GM10266 (cell line): ENCODE measurements around the gene HMCES.

Experiments used
- DNase-seq: peaks from one replicate; pipeline ENCODE4 v3.0.0; 2012; ENCODE audit errors: extremely low spot score
- TF ChIP-seq, protein P1 (sequence below): IDR thresholded peaks from 2 replicates; pipeline ENCODE4 v1.5.1; 2012; ENCODE audit warnings: mild to moderate bottlenecking, low read depth; ENCODE audit not compliant: control insufficient read depth, insufficient read depth; ENCODE audit errors: missing control alignments

The HMCES gene

DNA sequence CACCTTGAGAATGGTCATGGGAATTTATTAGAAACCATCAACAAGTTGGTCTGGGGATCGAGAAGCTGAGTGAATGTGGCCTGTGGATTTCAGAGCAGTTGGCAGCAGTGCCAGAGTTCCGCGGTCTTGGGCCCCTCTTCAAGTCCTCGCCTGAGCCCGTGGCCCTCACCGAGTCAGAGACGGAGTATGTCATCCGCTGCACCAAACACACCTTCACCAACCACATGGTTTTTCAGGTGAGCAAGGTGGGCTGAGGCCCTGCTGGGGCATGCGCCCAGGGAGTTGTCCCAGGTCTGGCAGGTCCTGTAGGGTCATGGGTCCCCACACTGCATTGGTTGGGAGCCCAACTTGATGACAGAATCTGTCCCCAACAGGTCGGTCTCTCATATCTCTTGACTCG lies 7.0 kb upstream of the HMCES start:
- TF ChIP-seq, protein P1, sequence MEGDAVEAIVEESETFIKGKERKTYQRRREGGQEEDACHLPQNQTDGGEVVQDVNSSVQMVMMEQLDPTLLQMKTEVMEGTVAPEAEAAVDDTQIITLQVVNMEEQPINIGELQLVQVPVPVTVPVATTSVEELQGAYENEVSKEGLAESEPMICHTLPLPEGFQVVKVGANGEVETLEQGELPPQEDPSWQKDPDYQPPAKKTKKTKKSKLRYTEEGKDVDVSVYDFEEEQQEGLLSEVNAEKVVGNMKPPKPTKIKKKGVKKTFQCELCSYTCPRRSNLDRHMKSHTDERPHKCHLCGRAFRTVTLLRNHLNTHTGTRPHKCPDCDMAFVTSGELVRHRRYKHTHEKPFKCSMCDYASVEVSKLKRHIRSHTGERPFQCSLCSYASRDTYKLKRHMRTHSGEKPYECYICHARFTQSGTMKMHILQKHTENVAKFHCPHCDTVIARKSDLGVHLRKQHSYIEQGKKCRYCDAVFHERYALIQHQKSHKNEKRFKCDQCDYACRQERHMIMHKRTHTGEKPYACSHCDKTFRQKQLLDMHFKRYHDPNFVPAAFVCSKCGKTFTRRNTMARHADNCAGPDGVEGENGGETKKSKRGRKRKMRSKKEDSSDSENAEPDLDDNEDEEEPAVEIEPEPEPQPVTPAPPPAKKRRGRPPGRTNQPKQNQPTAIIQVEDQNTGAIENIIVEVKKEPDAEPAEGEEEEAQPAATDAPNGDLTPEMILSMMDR: no peak
- no peak for DNase-seq

DNA sequence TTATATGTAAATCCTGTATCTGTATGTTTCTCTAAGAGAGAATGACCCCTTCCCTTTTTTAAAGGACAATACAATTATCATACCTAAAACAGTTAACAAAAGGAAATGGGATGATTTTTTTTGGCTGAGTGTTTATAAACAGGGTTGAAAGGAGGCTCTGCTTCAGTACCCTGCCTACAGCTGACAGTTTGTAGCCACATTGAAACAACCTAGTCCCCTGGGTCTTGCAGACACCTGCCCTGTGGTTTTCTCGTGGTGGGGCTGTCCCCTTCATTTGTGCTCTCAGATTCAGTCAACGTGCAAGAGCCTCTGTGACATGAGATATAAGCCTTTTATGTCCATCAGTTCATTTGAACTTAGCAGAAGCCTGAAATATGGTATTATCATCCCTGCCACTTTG lies 2.3 kb upstream of the HMCES start:
- peak; percentile 86 for DNase-seq
- TF ChIP-seq, protein P1: no peak

DNA sequence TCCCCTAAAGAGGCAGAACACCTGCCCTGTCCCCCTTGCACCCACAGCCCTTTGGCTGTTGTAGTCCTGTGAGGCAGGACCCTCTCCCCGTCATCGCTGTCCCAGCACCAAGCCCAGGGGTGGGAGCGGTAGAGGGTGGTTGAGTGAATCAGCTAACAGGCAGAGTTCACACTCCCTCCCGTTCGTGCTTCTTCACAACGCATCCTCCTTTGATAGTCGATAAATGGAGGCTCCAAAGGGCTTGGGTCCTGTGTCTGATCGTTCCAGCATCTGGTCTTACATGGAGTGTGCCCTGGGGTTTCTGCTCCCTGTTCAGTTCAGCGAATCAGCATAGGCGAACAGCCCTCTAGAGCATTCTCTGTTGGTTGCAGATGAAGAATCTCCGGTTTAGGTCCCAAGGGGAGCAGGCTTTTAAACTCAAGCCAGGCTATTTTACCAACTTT lies 820 bp upstream of the HMCES start:
- DNase-seq: peak; percentile 30

DNA sequence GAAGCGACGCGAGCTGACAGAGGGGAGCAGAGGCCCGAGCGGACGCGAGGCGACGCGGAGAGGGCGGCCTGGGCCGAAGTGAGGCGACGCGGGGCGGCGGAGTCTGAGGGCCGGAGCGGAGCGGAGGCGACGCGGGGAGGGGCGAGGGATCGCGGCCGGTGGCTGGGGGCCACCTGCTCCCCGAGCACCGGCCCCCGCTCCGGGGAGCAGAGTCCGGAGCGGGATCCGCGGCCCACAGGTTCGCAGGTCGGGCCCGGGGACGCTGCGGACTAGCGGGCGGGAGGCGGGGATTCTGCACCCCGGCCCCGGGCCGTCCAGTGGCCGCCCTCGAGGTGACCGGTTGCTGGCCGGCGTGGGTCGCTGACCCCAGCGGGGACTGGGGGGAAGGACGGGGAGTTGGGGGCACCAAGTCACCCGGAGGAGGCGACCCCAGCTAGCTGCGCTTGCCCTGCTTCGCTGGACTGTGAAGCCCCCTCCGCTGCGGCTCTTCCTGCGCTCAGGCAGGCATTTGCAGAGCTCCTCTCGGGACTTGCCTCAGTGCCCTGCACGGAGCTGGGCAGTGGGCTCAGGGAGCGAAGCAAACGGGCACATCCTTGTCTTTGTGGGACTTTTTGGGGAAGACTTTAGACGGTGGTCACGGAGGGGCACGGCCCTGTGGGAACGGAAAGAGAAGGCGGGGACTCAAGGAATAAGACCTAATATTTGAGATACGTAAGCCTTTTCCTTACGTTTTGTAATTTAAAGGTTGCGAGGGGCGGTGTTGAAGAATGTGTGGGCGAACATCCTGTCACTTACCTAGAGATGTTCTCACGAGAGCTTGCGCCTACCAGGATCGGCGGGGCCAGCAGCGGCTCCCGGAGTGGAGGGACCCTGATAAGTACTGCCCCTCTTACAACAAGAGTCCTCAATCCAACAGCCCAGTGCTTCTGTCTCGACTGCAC lies 566 bp downstream of the HMCES start:
- TF ChIP-seq, protein P1: no peak
- peak; percentile 56 for DNase-seq

More for the DNA sequence above, 820 bp upstream of the HMCES start:
- TF ChIP-seq, protein P1: no peak

DNA sequence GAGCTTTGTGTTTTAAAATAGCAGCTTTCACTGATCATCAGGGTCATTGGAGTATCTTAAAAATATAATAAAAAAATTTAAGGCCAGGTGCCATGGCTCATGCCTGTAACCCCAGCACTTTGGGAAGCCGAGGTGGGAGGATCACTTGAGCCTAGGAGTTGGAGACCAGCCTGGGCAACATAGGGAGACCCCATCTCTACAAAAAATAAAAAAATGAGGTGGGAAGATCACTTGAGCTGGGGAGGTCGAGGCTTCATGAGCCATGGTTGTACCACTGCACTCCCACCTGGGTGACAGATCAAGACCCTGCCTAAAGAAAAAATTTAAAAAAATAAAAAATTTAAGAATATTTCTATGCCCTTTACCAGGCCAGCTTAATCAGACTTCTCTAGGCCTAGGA lies 1.5 kb downstream of the HMCES start:
- DNase-seq: no peak
- TF ChIP-seq, protein P1: no peak

DNA sequence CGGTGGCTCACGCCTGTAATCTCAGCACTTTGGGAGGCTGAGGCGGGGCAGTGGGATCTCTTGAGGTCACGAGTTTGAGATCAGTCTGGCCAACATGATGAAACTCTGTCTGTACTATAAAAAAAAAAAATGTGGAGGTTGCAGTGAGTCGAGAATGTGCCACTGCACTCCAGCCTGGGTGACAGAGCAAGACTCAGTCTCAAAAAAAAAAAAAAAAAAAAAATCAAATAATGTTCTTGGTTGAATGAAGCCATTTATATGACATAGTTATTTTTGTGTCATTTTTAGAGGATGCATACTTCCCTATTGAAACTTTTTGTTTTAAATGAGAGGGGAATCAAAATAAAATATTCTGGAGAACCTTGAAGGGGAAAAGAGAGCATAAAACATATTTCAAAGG lies 3.1 kb downstream of the HMCES start:
- TF ChIP-seq, protein P1: no peak
- DNase-seq: no peak

DNA sequence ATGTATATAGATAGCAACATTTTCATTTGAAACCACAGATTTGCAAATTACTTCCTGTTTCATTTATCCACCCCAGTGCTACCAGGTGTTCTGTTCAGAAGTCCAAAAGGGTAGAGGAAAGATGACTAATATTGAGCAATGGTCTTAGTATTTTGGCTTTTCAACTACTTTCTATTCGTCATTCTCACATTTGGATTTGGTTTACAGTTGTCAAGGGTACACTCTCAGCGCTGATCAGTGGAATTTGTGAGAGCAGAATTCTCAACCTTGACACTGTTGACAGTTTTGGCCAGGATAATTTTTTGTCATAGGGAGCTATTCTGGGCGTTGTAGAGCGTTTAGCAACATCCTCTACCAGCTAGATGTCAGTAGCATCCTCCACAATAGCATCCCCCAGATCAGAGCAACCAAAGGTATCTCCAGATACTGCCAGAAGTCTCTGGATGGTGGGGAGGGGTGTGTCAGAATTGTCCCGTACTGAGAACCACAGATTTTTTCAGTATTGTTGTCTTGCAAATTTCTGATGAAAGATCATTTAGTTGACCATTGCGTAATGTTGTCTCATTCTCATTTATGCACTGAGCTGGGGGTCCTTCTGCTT lies 4.2 kb downstream of the HMCES start:
- TF ChIP-seq, protein P1: peak; percentile 8
- DNase-seq: peak; percentile 80
